Ascending aorta (tissue), 2 donors: ENCODE data around the gene ZIC4. TPM values are rescaled to one million over a fixed set of nuclear protein-coding genes. Genes with fewer than 3 reads are reported as not detected.

Experiments
- DNase-seq, 2 donors: peaks; one replicate each; pipeline ENCODE4 v3.0.0-alpha.2; 2019; ENCODE audit warnings: low spot score in 2 of 2
- H3K27ac ChIP-seq, 2 donors: fragments of 200-600 bp; sonication (generic); one replicate each; pipeline ENCODE4 v1.5.1; 2016 to 2017; ENCODE audit warnings: mild to moderate bottlenecking in 1 of 2
- H3K27me3 ChIP-seq: fragments of 200-600 bp; sonication (generic); one replicate; pipeline ENCODE4 v1.5.1; 2017
- H3K36me3 ChIP-seq, 2 donors: fragments of 200-600 bp; sonication (generic); one replicate each; pipeline ENCODE4 v1.5.1; 2016
- H3K4me1 ChIP-seq, 2 donors: fragments of 200-600 bp; sonication (generic); one replicate each; pipeline ENCODE4 v1.5.1; 2016 to 2017; ENCODE audit warnings: mild to moderate bottlenecking in 1 of 2
- H3K4me3 ChIP-seq, 2 donors: fragments of 200-600 bp; sonication (generic); one replicate each; pipeline ENCODE4 v1.5.1; 2016 to 2017; ENCODE audit warnings: mild to moderate bottlenecking in 1 of 2
- H3K9me3 ChIP-seq, 2 donors: fragments of 200-600 bp; sonication (generic); one replicate each; pipeline ENCODE4 v1.5.1; 2016
- intact Hi-C: fragments of 100-400 bp; cut with DNase I; formaldehyde crosslinking; loops from one replicate; pipeline ENCODE4 v1.15.1; 2023
- total RNA-seq: library from RNA; depleted of rRNA; stranded (reverse); fragments of >200 nt; gene quantifications from one replicate; pipeline ENCODE4 v1.1.0, GENCODE V29; 2016
- TF ChIP-seq, protein P1 (sequence below), 3 experiments: fragments of 200-600 bp in 2 of 3; fragments of 450-650 bp in 1 of 3; sonication (generic) in 2 of 3; IDR thresholded peaks; one replicate each; pipeline ENCODE4 v1.5.1; 2016 to 2019; ENCODE audit warnings: antibody characterized with exemption in 3 of 3, mild to moderate bottlenecking in 1 of 3, moderate library complexity in 1 of 3

Gene ZIC4
- total RNA-seq, 1 donor from 2014 or later = not detected

DNA sequence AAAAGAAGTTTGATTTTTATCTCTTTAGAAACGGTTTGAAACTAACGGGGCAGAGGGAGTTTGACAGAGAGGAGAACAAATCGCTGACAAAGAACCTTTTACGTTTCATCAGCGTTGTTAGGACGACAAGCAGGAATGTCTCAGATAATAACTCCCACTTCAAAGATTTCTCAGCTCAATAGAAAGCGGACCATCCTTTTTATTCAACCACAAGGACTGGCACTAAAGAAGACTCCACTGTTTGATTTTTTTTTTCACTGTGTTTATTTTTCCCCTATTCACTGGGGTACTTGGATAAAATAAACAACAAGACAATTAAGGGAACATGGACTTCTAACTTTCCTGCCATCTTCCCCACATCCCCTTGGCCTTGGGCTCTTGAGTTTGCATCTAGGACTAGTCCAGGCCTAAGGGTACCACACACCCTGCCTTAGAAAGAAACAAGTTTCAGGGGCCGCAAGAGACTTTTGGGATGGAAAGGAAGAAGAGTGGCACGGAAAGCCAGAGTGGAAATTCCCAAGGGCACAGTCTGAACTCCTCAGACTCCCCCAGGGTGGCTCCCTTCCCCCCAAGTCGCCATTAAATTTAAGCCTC, 19.0 kb downstream of the ZIC4 start:
- Histone ChIP-seq H3K27me3 (peaks cover 44% of the 10 kb centered on the region), H3K36me3 (no peaks in the 10 kb centered on the region)
- TF ChIP-seq, protein P1, sequence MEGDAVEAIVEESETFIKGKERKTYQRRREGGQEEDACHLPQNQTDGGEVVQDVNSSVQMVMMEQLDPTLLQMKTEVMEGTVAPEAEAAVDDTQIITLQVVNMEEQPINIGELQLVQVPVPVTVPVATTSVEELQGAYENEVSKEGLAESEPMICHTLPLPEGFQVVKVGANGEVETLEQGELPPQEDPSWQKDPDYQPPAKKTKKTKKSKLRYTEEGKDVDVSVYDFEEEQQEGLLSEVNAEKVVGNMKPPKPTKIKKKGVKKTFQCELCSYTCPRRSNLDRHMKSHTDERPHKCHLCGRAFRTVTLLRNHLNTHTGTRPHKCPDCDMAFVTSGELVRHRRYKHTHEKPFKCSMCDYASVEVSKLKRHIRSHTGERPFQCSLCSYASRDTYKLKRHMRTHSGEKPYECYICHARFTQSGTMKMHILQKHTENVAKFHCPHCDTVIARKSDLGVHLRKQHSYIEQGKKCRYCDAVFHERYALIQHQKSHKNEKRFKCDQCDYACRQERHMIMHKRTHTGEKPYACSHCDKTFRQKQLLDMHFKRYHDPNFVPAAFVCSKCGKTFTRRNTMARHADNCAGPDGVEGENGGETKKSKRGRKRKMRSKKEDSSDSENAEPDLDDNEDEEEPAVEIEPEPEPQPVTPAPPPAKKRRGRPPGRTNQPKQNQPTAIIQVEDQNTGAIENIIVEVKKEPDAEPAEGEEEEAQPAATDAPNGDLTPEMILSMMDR (IDR thresholded peaks at IDR 0.05) = no peak

DNA sequence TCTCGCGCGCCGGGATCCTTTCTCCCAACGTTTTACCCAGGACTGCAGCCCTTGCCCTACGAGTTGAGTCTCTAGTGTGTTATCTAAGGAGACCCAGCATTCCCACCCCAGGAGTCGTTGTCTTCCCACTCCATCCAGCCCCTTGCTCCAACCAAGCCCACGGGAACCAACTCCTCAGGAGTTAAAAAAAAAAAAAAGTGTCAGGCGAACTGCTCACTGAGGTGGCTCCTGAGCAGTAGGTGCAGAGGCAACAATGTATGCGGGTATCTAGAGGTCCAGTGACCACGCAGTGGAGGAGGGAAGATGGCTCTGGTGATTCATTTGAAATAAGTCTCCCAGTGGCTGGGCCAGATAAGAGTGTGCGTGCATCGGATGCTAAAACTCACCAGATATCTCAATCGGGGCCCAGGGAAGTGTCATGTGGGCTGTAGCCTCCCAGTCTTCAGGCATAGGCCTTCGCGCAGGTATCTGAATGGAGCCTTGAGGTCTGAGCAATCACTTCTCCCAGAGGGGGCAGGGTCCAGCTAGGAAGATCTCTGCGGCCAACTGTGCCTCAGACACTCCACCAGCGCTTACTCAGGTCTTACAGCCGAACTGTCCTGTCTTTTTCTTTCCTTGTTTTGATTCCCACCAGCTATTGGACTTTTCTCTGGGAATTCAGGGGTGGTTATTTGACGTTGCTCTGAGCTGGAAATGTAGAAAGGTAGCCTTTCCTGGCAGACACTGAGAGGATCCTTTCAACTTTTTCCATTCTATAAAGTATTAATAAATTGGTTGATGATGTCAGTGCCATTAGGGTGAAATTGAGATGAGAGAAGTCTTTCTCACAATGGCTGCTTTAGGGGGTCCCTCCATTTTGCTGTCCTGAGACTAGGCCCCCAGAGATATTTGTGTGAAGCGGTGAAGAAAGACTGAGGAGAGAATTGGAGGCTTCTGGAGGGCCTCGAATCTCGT, 21.0 kb downstream of the ZIC4 start:
- peaks cover 29% of the 10 kb centered on the region for H3K27me3 ChIP-seq
- DNase-seq = no peak
- no peak overlapping the region for H3K4me3 ChIP-seq
- no peaks in the 10 kb centered on the region for H3K4me1 ChIP-seq
- H3K9me3 ChIP-seq = no peaks in the 10 kb centered on the region
- no peaks in the 10 kb centered on the region for H3K36me3 ChIP-seq
- TF ChIP-seq, protein P1 (IDR thresholded peaks at IDR 0.05) = no peak
- no peak overlapping the region for H3K27ac ChIP-seq
- intact Hi-C loops = loop anchor here (10.0 kb wide), 1 partner anchor 229 kb away; no protein-coding TSS in a partner anchor

More for the DNA sequence above, 19.0 kb downstream of the ZIC4 start:
- intact Hi-C loops = loop anchor here (10.0 kb wide), 1 partner anchor 227 kb away; no protein-coding TSS in a partner anchor
- no peak for DNase-seq
- Histone ChIP-seq H3K4me1 (peaks cover 0 to 6% of the 10 kb centered on the region in 2 donors), H3K4me3 (no peak overlapping the region), H3K27ac (no peak overlapping the region), H3K9me3 (no peaks in the 10 kb centered on the region)

DNA sequence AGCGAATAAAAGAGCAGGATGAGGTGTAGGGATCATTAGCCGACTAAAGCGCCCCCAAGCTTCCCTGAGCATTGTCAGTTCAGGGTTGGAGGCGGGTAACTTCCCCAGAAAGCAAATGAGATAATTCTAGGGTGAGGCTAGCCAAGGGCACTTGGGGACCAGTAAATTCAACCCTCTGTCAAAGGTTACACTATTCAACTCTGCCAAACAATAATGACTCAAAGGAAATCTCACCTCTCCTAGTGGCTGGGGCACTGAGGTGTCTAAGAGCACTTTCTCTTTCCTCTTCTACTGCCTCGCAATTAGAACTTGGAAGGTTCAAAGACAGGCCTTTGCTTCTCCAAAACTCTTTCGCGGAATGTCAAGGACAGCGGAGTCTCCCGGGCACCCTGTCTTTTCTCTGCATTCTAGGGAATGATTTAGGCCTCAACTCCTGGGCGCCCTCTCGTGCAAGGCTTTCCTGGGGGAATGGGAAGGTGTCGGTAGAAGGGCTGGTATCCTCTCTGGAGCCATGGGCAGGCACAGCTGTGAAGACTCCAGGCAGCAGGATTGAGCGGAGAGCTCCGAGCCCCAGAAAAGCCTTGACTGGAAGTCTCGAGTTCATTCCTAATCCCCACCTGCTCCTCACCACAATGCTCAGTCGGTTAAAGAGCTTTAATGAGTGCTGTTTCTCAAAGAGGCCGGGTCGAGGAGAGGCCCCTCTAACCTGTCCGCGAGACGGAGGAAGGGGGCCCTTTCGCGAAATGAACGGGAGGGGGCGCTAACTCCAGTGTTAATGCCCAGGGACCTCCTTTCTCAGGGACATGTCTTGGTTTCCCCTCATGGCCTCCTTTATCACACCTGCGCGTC, 21.9 kb downstream of the ZIC4 start:
- TF ChIP-seq, protein P1 (IDR thresholded peaks at IDR 0.05) = no peak
- Histone ChIP-seq H3K36me3 (no peaks in the 10 kb centered on the region), H3K27me3 (peaks cover 36% of the 10 kb centered on the region), H3K9me3 (no peaks in the 10 kb centered on the region), H3K4me1 (no peaks in the 10 kb centered on the region), H3K4me3 (no peak overlapping the region), H3K27ac (no peak overlapping the region)
- DNase-seq = no peak
- intact Hi-C loops = loop anchor here (10.0 kb wide), 1 partner anchor 230 kb away; no protein-coding TSS in a partner anchor

DNA sequence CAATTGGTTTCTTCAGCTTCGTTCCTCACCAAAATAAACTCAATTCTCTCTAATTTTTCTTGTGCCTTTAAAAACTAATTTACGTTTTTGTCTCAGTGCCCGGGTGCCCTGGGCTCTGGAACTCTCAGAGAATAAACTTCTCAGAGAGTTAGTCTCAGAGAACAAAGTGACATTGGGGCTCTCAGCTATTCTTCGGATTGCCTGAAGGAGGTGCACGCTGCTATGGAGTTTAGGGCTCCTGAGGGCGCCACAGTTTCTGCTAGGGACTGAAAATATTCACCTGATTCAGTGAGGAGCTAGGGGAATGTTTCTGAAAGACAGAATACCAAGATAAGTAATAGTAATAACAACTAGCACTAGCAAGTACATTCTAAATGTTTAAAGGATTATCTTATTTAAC, 22.7 kb downstream of the ZIC4 start:
- no peak overlapping the region for H3K4me3 ChIP-seq
- H3K27ac ChIP-seq = no peak overlapping the region
- H3K36me3 ChIP-seq = no peaks in the 10 kb centered on the region
- DNase-seq = no peak
- no peaks in the 10 kb centered on the region for H3K9me3 ChIP-seq
- H3K4me1 ChIP-seq = no peaks in the 10 kb centered on the region
- peaks cover 36% of the 10 kb centered on the region for H3K27me3 ChIP-seq
- intact Hi-C loops = loop anchor here (10.0 kb wide), 1 partner anchor 231 kb away; no protein-coding TSS in a partner anchor
- TF ChIP-seq, protein P1 (IDR thresholded peaks at IDR 0.05) = no peak

DNA sequence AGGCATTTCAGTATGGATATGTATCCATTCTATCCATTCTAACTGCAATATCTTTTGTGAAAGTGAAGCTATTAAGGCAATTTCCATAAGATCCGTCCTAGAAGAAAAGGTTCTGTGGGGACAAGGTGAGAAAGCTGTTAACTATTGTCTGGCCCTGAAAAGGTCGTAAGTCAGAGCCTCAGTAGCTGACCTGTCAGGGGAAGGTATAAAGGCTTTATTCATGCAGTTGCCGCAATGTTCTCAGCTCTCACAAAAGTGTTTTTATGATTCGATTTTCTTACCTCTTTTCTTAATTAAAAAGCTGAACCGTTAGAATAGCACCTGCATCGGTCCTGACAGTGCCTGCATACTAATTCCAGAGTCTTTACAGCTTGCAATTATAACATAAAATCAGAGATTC, 24.7 kb downstream of the ZIC4 start:
- Histone ChIP-seq H3K4me3 (no peak overlapping the region), H3K9me3 (no peaks in the 10 kb centered on the region), H3K27me3 (peaks cover 35% of the 10 kb centered on the region), H3K4me1 (no peaks in the 10 kb centered on the region), H3K27ac (no peak overlapping the region), H3K36me3 (no peaks in the 10 kb centered on the region)
- TF ChIP-seq, protein P1 (IDR thresholded peaks at IDR 0.05) = no peak
- intact Hi-C loops = loop anchor here (10.0 kb wide), 1 partner anchor 233 kb away; no protein-coding TSS in a partner anchor
- no peak for DNase-seq
